Raji (cell line): ENCODE data around the gene TMCC1.

Experiments used
- POLR2A ChIP-seq: IDR thresholded peaks from 2 replicates; pipeline ENCODE4 v1.6.1; 2011; ENCODE audit warnings: low read depth, low read length, control low read depth; ENCODE audit not compliant: insufficient read depth

Gene TMCC1

GRCh38 chr3:129690963-129691362 is 202.5 kb downstream of the TMCC1 start:
- no peak for TF ChIP-seq POLR2A

- no peak for TF ChIP-seq POLR2A
These were observed 203.1 kb downstream of the TMCC1 start for GRCh38 chr3:129690406-129690805.

- no peak for TF ChIP-seq POLR2A
These were observed 204.5 kb downstream of the TMCC1 start for GRCh38 chr3:129689036-129689435.

GRCh38 chr3:129688271-129688895 is 205.1 kb downstream of the TMCC1 start:
- no peak for TF ChIP-seq POLR2A

GRCh38 chr3:129687586-129688125 is 205.9 kb downstream of the TMCC1 start:
- no peak for TF ChIP-seq POLR2A

- TF ChIP-seq POLR2A: no peak
These were observed 206.6 kb downstream of the TMCC1 start for GRCh38 chr3:129686941-129687340.

GRCh38 chr3:129684270-129684669 is 209.2 kb downstream of the TMCC1 start:
- no peak for TF ChIP-seq POLR2A

GRCh38 chr3:129683201-129683600 is 210.3 kb downstream of the TMCC1 start:
- TF ChIP-seq POLR2A: no peak

- no peak for TF ChIP-seq POLR2A
These were observed 216.5 kb downstream of the TMCC1 start for GRCh38 chr3:129676985-129677384.

GRCh38 chr3:129673897-129674797 is 219.4 kb downstream of the TMCC1 start:
- TF ChIP-seq POLR2A: no peak

GRCh38 chr3:129673012-129673411 is 220.5 kb downstream of the TMCC1 start:
- no peak for TF ChIP-seq POLR2A

GRCh38 chr3:129672412-129672811 is 221.1 kb downstream of the TMCC1 start:
- no peak for TF ChIP-seq POLR2A

- TF ChIP-seq POLR2A: no peak
These were observed 228.3 kb downstream of the TMCC1 start for GRCh38 chr3:129665024-129665768.

GRCh38 chr3:129663930-129664646 is 229.4 kb downstream of the TMCC1 start:
- TF ChIP-seq POLR2A: no peak

- no peak for TF ChIP-seq POLR2A
These were observed 230.5 kb downstream of the TMCC1 start for GRCh38 chr3:129663045-129663446.
